SK-N-MC (cell line): Measurements from ENCODE around the gene CCDC110.
A peak's percentile ranks its signal among the peaks of the same experiment; 100 is the strongest.

Source experiments
- EZH2 ChIP-seq: fragments of 200-600 bp; sonication (generic); IDR thresholded peaks from one replicate; pipeline ENCODE4 v1.6.1; 2017; ENCODE audit warnings: antibody characterized with exemption
- POLR2AphosphoS5 ChIP-seq: IDR thresholded peaks from 2 replicates; pipeline ENCODE4 v1.6.1; 2012; ENCODE audit warnings: mild to moderate bottlenecking, low read depth, low read length, borderline replicate concordance

- peak; percentile 78 for TF ChIP-seq POLR2AphosphoS5
- no peak for TF ChIP-seq EZH2
Measured at GRCh38 chr4:185395956-185396723, 75.4 kb downstream of the CCDC110 start.
